Neural cell (in vitro differentiated cells): ENCODE measurements around the gene PHACTR3. TPM values are rescaled to one million over a fixed set of nuclear protein-coding genes. Genes with fewer than 3 reads are reported as not detected.

ENCODE experiments used
- H2AFZ ChIP-seq: fragments of 200-600, 300-800 bp; sonication (generic), shearing (Covaris generic); 2 replicates; pipeline ENCODE4 v1.6.0; 2014; ENCODE audit warnings: low read depth, mild to moderate bottlenecking, antibody characterized with exemption, low read length, moderate library complexity
- H3F3A ChIP-seq: fragments of 200-600 bp; shearing (Covaris generic); 2 replicates; pipeline ENCODE4 v1.6.1; 2016; ENCODE audit warnings: mild to moderate bottlenecking, moderate library complexity, mixed read lengths, antibody characterized with exemption, low read length; ENCODE audit not compliant: insufficient read depth, poor library complexity, severe bottlenecking
- H3K27ac ChIP-seq: fragments of 200-600, 300-800 bp; sonication (generic), shearing (Covaris generic); 2 replicates; pipeline ENCODE4 v1.5.1; 2014; ENCODE audit warnings: mild to moderate bottlenecking, low read length, moderate library complexity
- H3K27me3 ChIP-seq: fragments of 300-800, 200-600 bp; sonication (generic), shearing (Covaris generic); 2 replicates; pipeline ENCODE4 v1.6.0; 2014; ENCODE audit warnings: mild to moderate bottlenecking, low read depth, low read length, moderate library complexity; ENCODE audit not compliant: insufficient read depth
- H3K36me3 ChIP-seq: fragments of 300-800, 200-600 bp; sonication (generic), shearing (Covaris generic); 2 replicates; pipeline ENCODE4 v1.5.1; 2014; ENCODE audit warnings: mild to moderate bottlenecking, antibody characterized with exemption, low read length, moderate library complexity; ENCODE audit not compliant: insufficient read depth
- H3K4me2 ChIP-seq: fragments of 300-800, 200-600 bp; sonication (generic), shearing (Covaris generic); 2 replicates; pipeline ENCODE4 v1.6.0; 2014; ENCODE audit warnings: mild to moderate bottlenecking, low read length
- H3K4me3 ChIP-seq: fragments of 300-800, 200-600 bp; sonication (generic), shearing (Covaris generic); 2 replicates; pipeline ENCODE4 v1.5.1; 2014; ENCODE audit warnings: mild to moderate bottlenecking, low read length, moderate library complexity
- H3K79me2 ChIP-seq: fragments of 200-600 bp; shearing (Covaris generic); replicated peaks from 2 replicates; pipeline ENCODE4 v1.6.0; 2014; ENCODE audit warnings: mild to moderate bottlenecking, low read length, moderate library complexity; ENCODE audit not compliant: insufficient read depth
- H3K9ac ChIP-seq: fragments of 300-800, 200-600 bp; sonication (generic), shearing (Covaris generic); 2 replicates; pipeline ENCODE4 v1.6.1; 2016; ENCODE audit warnings: mild to moderate bottlenecking, low read length, mixed read lengths
- H3K9me2 ChIP-seq: fragments of 200-600 bp; shearing (Covaris generic); 2 replicates; pipeline ENCODE4 v1.6.1; 2016; ENCODE audit warnings: mild to moderate bottlenecking, low read length, mixed read lengths; ENCODE audit not compliant: insufficient read depth
- H3K9me3 ChIP-seq: fragments of 200-600, 300-800 bp; sonication (generic), shearing (Covaris generic); 2 replicates; pipeline ENCODE4 v1.6.1; 2016; ENCODE audit warnings: mild to moderate bottlenecking, mixed run types, low read length, moderate library complexity, mixed read lengths
- H4K20me1 ChIP-seq: fragments of 200-600 bp; shearing (Covaris generic); 2 replicates; pipeline ENCODE4 v1.6.1; 2016; ENCODE audit warnings: mild to moderate bottlenecking, mixed run types; ENCODE audit not compliant: insufficient read depth
- CTCF ChIP-seq: fragments of 450-650 bp; IDR thresholded peaks from 2 replicates; pipeline ENCODE4 v1.5.1; 2014; ENCODE audit warnings: antibody characterized with exemption, mild to moderate bottlenecking, moderate library complexity; ENCODE audit not compliant: poor library complexity, severe bottlenecking
- EP300 ChIP-seq: fragments of 450-650 bp; conservative IDR thresholded peaks from 2 replicates; pipeline ENCODE4 v1.6.1; 2014; ENCODE audit warnings: antibody characterized with exemption, mild to moderate bottlenecking, moderate library complexity; ENCODE audit not compliant: poor library complexity, severe bottlenecking
- EZH2 ChIP-seq: fragments of 200-600, 300-800 bp; shearing (Covaris generic), sonication (generic); IDR thresholded peaks from 2 replicates; pipeline ENCODE4 v1.6.1; 2014; ENCODE audit warnings: antibody characterized with exemption, low read length, borderline replicate concordance, mild to moderate bottlenecking; ENCODE audit not compliant: insufficient read depth, poor library complexity, severe bottlenecking
- MXI1 ChIP-seq: fragments of 450-650 bp; conservative IDR thresholded peaks from 2 replicates; pipeline ENCODE4 v1.6.1; 2014; ENCODE audit warnings: antibody characterized with exemption, mild to moderate bottlenecking; ENCODE audit not compliant: poor library complexity, severe bottlenecking
- POLR2AphosphoS5 ChIP-seq: IDR thresholded peaks from 2 replicates; pipeline ENCODE4 v1.6.1; 2012
- RAD21 ChIP-seq: fragments of 450-650 bp; conservative IDR thresholded peaks from 2 replicates; pipeline ENCODE4 v1.6.1; 2014; ENCODE audit warnings: antibody characterized with exemption, mild to moderate bottlenecking, moderate library complexity
- TAF1 ChIP-seq: IDR thresholded peaks from 2 replicates; pipeline ENCODE4 v1.6.1; 2012; ENCODE audit warnings: low read depth
- polyA plus RNA-seq: library from polyadenylated mRNA; depleted of rRNA; stranded (reverse); fragments of >200 nt; gene quantifications from 2 replicates; pipeline ENCODE4 v1.2.3, GENCODE V29; 2014
- TF ChIP-seq, protein P1 (sequence below): IDR thresholded peaks from 2 replicates; pipeline ENCODE4 v1.6.1; 2012; ENCODE audit warnings: borderline replicate concordance

Gene PHACTR3
- polyA plus RNA-seq, 1 donor from 2014 or later: 1.3 TPM

DNA sequence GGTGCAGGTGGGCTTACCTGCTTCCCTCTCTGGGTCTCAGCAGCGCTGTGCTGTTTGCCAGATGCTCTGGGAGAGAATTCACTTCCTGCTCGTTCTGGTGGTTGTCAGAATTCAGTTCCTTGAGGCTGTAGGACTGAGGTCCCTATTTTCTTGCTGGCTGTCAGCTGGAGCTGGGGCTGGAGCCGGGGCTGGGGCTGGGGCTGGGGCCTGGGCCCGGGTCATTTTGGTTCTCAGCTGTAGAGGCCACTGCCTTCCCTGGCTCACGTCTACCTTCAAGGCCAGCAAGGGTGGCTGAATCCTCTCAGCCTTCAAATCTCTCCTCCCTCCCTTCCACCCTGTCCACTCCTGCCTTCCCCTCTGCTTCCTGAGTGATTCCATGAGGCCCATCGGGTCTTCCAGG, 16.8 kb upstream of the PHACTR3 start:
- H3K79me2 ChIP-seq: no peaks in the 10 kb centered on the region
- no peak overlapping the region for H3K9ac ChIP-seq
- no peaks in the 10 kb centered on the region for H3K27me3 ChIP-seq
- no peak overlapping the region for H2AFZ ChIP-seq
- TF ChIP-seq TAF1 (no peak), RAD21 (no peak), POLR2AphosphoS5 (no peak)
- H3K9me3 ChIP-seq: no peaks in the 10 kb centered on the region
- no peaks in the 10 kb centered on the region for H3K9me2 ChIP-seq
- H3K36me3 ChIP-seq: no peaks in the 10 kb centered on the region
- no peaks in the 10 kb centered on the region for H4K20me1 ChIP-seq
- H3F3A ChIP-seq: no peaks in the 10 kb centered on the region
- no peak overlapping the region for H3K27ac ChIP-seq
- H3K4me2 ChIP-seq: no peak overlapping the region
- H3K4me3 ChIP-seq: no peak overlapping the region

- no peak for TF ChIP-seq POLR2AphosphoS5
- TF ChIP-seq, protein P1, sequence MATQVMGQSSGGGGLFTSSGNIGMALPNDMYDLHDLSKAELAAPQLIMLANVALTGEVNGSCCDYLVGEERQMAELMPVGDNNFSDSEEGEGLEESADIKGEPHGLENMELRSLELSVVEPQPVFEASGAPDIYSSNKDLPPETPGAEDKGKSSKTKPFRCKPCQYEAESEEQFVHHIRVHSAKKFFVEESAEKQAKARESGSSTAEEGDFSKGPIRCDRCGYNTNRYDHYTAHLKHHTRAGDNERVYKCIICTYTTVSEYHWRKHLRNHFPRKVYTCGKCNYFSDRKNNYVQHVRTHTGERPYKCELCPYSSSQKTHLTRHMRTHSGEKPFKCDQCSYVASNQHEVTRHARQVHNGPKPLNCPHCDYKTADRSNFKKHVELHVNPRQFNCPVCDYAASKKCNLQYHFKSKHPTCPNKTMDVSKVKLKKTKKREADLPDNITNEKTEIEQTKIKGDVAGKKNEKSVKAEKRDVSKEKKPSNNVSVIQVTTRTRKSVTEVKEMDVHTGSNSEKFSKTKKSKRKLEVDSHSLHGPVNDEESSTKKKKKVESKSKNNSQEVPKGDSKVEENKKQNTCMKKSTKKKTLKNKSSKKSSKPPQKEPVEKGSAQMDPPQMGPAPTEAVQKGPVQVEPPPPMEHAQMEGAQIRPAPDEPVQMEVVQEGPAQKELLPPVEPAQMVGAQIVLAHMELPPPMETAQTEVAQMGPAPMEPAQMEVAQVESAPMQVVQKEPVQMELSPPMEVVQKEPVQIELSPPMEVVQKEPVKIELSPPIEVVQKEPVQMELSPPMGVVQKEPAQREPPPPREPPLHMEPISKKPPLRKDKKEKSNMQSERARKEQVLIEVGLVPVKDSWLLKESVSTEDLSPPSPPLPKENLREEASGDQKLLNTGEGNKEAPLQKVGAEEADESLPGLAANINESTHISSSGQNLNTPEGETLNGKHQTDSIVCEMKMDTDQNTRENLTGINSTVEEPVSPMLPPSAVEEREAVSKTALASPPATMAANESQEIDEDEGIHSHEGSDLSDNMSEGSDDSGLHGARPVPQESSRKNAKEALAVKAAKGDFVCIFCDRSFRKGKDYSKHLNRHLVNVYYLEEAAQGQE: no peak
- TF ChIP-seq MXI1: no peak
- TF ChIP-seq CTCF: no peak
- TF ChIP-seq RAD21: no peak
- no peak for TF ChIP-seq EZH2
- no peak overlapping the region for H3K27ac ChIP-seq
Observed at GRCh38 chr20:59588236-59588855, 16.0 kb upstream of the PHACTR3 start.

GRCh38 chr20:59589086-59589684, 15.2 kb upstream of the PHACTR3 start:
- Histone ChIP-seq H3K9me3 (no peaks in the 10 kb centered on the region), H2AFZ (no peak overlapping the region), H4K20me1 (no peaks in the 10 kb centered on the region), H3K27me3 (peaks cover 9% of the 10 kb centered on the region), H3K9ac (no peak overlapping the region), H3K9me2 (no peaks in the 10 kb centered on the region), H3K4me3 (no peak overlapping the region), H3K36me3 (no peaks in the 10 kb centered on the region), H3F3A (no peaks in the 10 kb centered on the region), H3K27ac (no peak overlapping the region), H3K4me2 (no peak overlapping the region), H3K79me2 (no peaks in the 10 kb centered on the region)
- no peak for TF ChIP-seq EP300

More at GRCh38 chr20:59588236-59588855, 16.0 kb upstream of the PHACTR3 start:
- no peak overlapping the region for H3K4me3 ChIP-seq
- H4K20me1 ChIP-seq: no peaks in the 10 kb centered on the region
- no peak overlapping the region for H3K9ac ChIP-seq
- H2AFZ ChIP-seq: no peak overlapping the region
- H3K27me3 ChIP-seq: peaks cover 4% of the 10 kb centered on the region
- no peaks in the 10 kb centered on the region for H3F3A ChIP-seq
- no peaks in the 10 kb centered on the region for H3K9me3 ChIP-seq
- no peaks in the 10 kb centered on the region for H3K79me2 ChIP-seq
- H3K4me2 ChIP-seq: no peak overlapping the region
- H3K36me3 ChIP-seq: no peaks in the 10 kb centered on the region
- H3K9me2 ChIP-seq: no peaks in the 10 kb centered on the region
